Brain microvascular endothelial cell (primary cell): Measurements from ENCODE around the gene GEMIN4.

ENCODE experiments used
- DNase-seq: peaks from one replicate; pipeline ENCODE4 v3.0.0-alpha.2; 2020
- H3K27ac ChIP-seq: fragments of 250-450 bp; sonication (Bioruptor Pico); 2 replicates; pipeline ENCODE4 v1.5.1; 2020; ENCODE audit warnings: mild to moderate bottlenecking, moderate library complexity
- H3K27me3 ChIP-seq: fragments of 250-450 bp; sonication (Bioruptor Pico); replicated peaks from 2 replicates; pipeline ENCODE4 v1.5.1; 2020; ENCODE audit warnings: mild to moderate bottlenecking
- H3K36me3 ChIP-seq: fragments of 250-450 bp; sonication (Bioruptor Pico); replicated peaks from 2 replicates; pipeline ENCODE4 v1.5.1; 2020; ENCODE audit warnings: mild to moderate bottlenecking
- H3K4me3 ChIP-seq: 2 replicates; pipeline ENCODE4 v1.5.1; 2011; ENCODE audit warnings: low read depth, mild to moderate bottlenecking, control low read depth, low read length, moderate library complexity
- CTCF ChIP-seq: IDR thresholded peaks from 2 replicates; pipeline ENCODE4 v1.5.1; 2011; ENCODE audit warnings: low read depth, mild to moderate bottlenecking, moderate library complexity, low read length, control low read depth, inconsistent platforms; ENCODE audit errors: missing control alignments
- in situ Hi-C: cut with HindIII; loops from 2 replicates; pipeline ENCODE4 v1.10.0; 2017; ENCODE audit warnings: low sequenced_read_pairs, low pct_ligation_motif_present

Gene GEMIN4

GRCh38 chr17:740240-741017, 11.6 kb downstream of the GEMIN4 start:
- DNase-seq = no peak
- no peak overlapping the region for H3K4me3 ChIP-seq
- peaks cover 57% of the 10 kb centered on the region for H3K36me3 ChIP-seq
- in situ Hi-C loops = no loop called here
- no peak overlapping the region for H3K27ac ChIP-seq
- TF ChIP-seq CTCF = no peak
- H3K27me3 ChIP-seq = no peaks in the 10 kb centered on the region

- in situ Hi-C loops = no loop called here
- Histone ChIP-seq H3K36me3 (peaks cover 43% of the 10 kb centered on the region), H3K27ac (no peak overlapping the region)
Measured at GRCh38 chr17:737561-738113, 14.4 kb downstream of the GEMIN4 start.

GRCh38 chr17:733743-734142, 18.3 kb downstream of the GEMIN4 start:
- H3K27ac ChIP-seq = no peak overlapping the region
- peaks cover 12% of the 10 kb centered on the region for H3K36me3 ChIP-seq
- TF ChIP-seq CTCF = no peak
- in situ Hi-C loops = no loop called here
- no peak for DNase-seq
- H3K4me3 ChIP-seq = peak overlapping the region; percentile 63
- H3K27me3 ChIP-seq = no peaks in the 10 kb centered on the region

More at GRCh38 chr17:737561-738113, 14.4 kb downstream of the GEMIN4 start:
- no peak overlapping the region for H3K4me3 ChIP-seq
- no peaks in the 10 kb centered on the region for H3K27me3 ChIP-seq
- no peak for TF ChIP-seq CTCF
- no peak for DNase-seq

- no peak for TF ChIP-seq CTCF
- Histone ChIP-seq H3K36me3 (peaks cover 5% of the 10 kb centered on the region), H3K27me3 (no peaks in the 10 kb centered on the region), H3K4me3 (peak overlapping the region; percentile 63), H3K27ac (peak overlapping the region; percentile 81)
- peak; percentile 12 for DNase-seq
- in situ Hi-C loops = no loop called here
Measured at GRCh38 chr17:732902-733720, 19.0 kb downstream of the GEMIN4 start.

GRCh38 chr17:732067-732901, 19.8 kb downstream of the GEMIN4 start, which contains the start of gene TLCD3A:
Gene TLCD3A, plus strand, starts transcription at chr17:732596. Its CDS starts 52 bp downstream, at chr17:732648.
- in situ Hi-C loops = no loop called here
- DNase-seq = peak; percentile 13
- no peak for TF ChIP-seq CTCF
- Histone ChIP-seq H3K27ac (peak within 1 kb of the TSS; percentile 81), H3K4me3 (peak within 1 kb of the TSS; percentile 63), H3K36me3 (peaks cover 5% of the 10 kb centered on the region), H3K27me3 (no peaks in the 10 kb centered on the region)
